Nephron (organoid): ENCODE measurements around the gene PPP3CA.

ENCODE experiments used
- H3K27ac Mint-ChIP-seq, 3 experiments: 2 replicates each; pipeline ENCODE4 v1.8.0; 2020; ENCODE audit warnings: mixed read lengths in 3 of 3, mild to moderate bottlenecking in 2 of 3, moderate library complexity in 1 of 3
- H3K27me3 Mint-ChIP-seq: 2 replicates; pipeline ENCODE4 v1.8.0; 2021; ENCODE audit warnings: low read depth, mild to moderate bottlenecking, moderate library complexity, mixed read lengths
- H3K36me3 Mint-ChIP-seq: 2 replicates; pipeline ENCODE4 v1.8.0; 2020; ENCODE audit warnings: low read depth, mixed read lengths
- H3K4me1 Mint-ChIP-seq: 2 replicates; pipeline ENCODE4 v1.8.0; 2020; ENCODE audit warnings: mixed read lengths
- H3K4me3 Mint-ChIP-seq, 3 experiments: 2 replicates each; pipeline ENCODE4 v1.8.0; 2020; ENCODE audit warnings: mild to moderate bottlenecking in 3 of 3, mixed read lengths in 3 of 3, moderate library complexity in 2 of 3
- H3K9me3 Mint-ChIP-seq: 2 replicates; pipeline ENCODE4 v1.8.0; 2020; ENCODE audit warnings: mixed read lengths
- CTCF ChIP-seq, 3 experiments: fragments of 200-600 bp; sonication (generic); IDR thresholded peaks; one replicate each; pipeline ENCODE4 v1.5.0; 2021; ENCODE audit warnings: antibody characterized with exemption in 3 of 3; ENCODE audit not compliant: unreplicated experiment in 3 of 3

PPP3CA gene

GRCh38 chr4:101339332-101339731 is 8.0 kb downstream of the PPP3CA start:
- Mint-ChIP-seq H3K27ac (no peak overlapping the region), H3K4me3 (no peak overlapping the region), H3K27me3 (no peaks in the 10 kb centered on the region), H3K9me3 (no peaks in the 10 kb centered on the region), H3K4me1 (peaks cover 12% of the 10 kb centered on the region), H3K36me3 (no peaks in the 10 kb centered on the region)
- TF ChIP-seq CTCF (IDR thresholded peaks at IDR 0.05; ENCODE audit: unreplicated experiment in 3 of 3): no peak

- H3K9me3 Mint-ChIP-seq: no peaks in the 10 kb centered on the region
- H3K4me1 Mint-ChIP-seq: peaks cover 6% of the 10 kb centered on the region
- no peaks in the 10 kb centered on the region for H3K27me3 Mint-ChIP-seq
- no peak overlapping the region for H3K27ac Mint-ChIP-seq
- no peak for TF ChIP-seq CTCF (IDR thresholded peaks at IDR 0.05; ENCODE audit: unreplicated experiment in 3 of 3)
- H3K36me3 Mint-ChIP-seq: no peaks in the 10 kb centered on the region
- no peak overlapping the region for H3K4me3 Mint-ChIP-seq
Observed at GRCh38 chr4:101337688-101338087, 9.6 kb downstream of the PPP3CA start.

- TF ChIP-seq CTCF (IDR thresholded peaks at IDR 0.05; ENCODE audit: unreplicated experiment in 3 of 3): no peak
- Mint-ChIP-seq H3K4me1 (peaks cover 6% of the 10 kb centered on the region), H3K27me3 (no peaks in the 10 kb centered on the region), H3K4me3 (no peak overlapping the region), H3K27ac (no peak overlapping the region), H3K9me3 (no peaks in the 10 kb centered on the region), H3K36me3 (no peaks in the 10 kb centered on the region)
Observed at GRCh38 chr4:101334963-101335572, 12.3 kb downstream of the PPP3CA start.

GRCh38 chr4:101332424-101332823 is 14.9 kb downstream of the PPP3CA start:
- H3K4me1 Mint-ChIP-seq: peaks cover 13% of the 10 kb centered on the region

GRCh38 chr4:101331017-101331416 is 16.3 kb downstream of the PPP3CA start:
- no peak overlapping the region for H3K27ac Mint-ChIP-seq
- H3K27me3 Mint-ChIP-seq: no peaks in the 10 kb centered on the region
- H3K4me1 Mint-ChIP-seq: peaks cover 19% of the 10 kb centered on the region
- no peaks in the 10 kb centered on the region for H3K9me3 Mint-ChIP-seq
- no peaks in the 10 kb centered on the region for H3K36me3 Mint-ChIP-seq
- no peak overlapping the region for H3K4me3 Mint-ChIP-seq
- TF ChIP-seq CTCF (IDR thresholded peaks at IDR 0.05; ENCODE audit: unreplicated experiment in 3 of 3): no peak

More at GRCh38 chr4:101332424-101332823, 14.9 kb downstream of the PPP3CA start:
- Mint-ChIP-seq H3K36me3 (no peaks in the 10 kb centered on the region), H3K4me3 (no peak overlapping the region), H3K9me3 (no peaks in the 10 kb centered on the region), H3K27ac (no peak overlapping the region), H3K27me3 (no peaks in the 10 kb centered on the region)
- TF ChIP-seq CTCF (IDR thresholded peaks at IDR 0.05; ENCODE audit: unreplicated experiment in 3 of 3): no peak

GRCh38 chr4:101329592-101329991 is 17.7 kb downstream of the PPP3CA start:
- no peak for TF ChIP-seq CTCF (IDR thresholded peaks at IDR 0.05; ENCODE audit: unreplicated experiment in 3 of 3)
- Mint-ChIP-seq H3K36me3 (no peaks in the 10 kb centered on the region), H3K4me3 (no peak overlapping the region), H3K27me3 (no peaks in the 10 kb centered on the region), H3K4me1 (peaks cover 17% of the 10 kb centered on the region), H3K27ac (no peak overlapping the region), H3K9me3 (no peaks in the 10 kb centered on the region)
